DMS153 treated with DMSO at 0.1 percent for 48 hours (cell line): ENCODE measurements around the gene MPDZ.

ENCODE experiments used
- DNase-seq: peaks from one replicate; lab custom pipeline; 2025; ENCODE audit not compliant: unreplicated experiment; lab: John Stamatoyannopoulos, UW

MPDZ gene

DNA sequence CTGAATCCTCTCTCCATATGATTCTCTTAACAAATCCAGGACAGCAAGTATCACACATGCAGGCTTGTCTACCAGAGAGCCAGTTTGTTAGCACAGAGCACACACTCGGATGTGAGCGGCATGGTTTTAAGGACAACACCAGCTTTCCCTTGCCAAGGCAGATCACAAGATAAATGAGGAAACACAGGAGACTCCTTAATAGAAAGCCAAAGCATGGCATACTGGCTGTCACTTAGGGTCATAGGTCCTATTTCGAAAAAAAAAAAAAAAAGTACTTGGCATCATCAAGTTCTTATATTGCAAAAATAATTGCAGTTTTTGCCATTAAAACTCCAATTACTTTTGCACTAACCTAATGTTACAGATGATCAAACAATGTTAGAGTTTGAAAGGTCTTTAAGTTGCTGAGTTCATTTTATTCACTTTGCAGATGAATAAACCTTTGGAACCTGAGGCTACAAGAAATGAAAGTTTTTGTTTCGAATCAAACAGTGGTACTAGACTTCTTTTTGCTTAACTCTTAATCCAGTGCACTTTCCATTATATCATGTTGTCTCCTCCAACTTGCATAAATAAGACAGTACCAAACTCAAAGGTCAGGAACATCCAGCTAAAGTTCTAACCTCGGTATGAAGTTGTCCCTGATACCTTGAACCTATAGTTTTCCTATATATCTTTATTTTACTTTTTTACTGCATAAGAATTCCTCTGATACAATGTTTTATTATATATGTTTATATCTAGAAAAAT lies 138.5 kb downstream of the MPDZ start:
- no peak for DNase-seq

DNA sequence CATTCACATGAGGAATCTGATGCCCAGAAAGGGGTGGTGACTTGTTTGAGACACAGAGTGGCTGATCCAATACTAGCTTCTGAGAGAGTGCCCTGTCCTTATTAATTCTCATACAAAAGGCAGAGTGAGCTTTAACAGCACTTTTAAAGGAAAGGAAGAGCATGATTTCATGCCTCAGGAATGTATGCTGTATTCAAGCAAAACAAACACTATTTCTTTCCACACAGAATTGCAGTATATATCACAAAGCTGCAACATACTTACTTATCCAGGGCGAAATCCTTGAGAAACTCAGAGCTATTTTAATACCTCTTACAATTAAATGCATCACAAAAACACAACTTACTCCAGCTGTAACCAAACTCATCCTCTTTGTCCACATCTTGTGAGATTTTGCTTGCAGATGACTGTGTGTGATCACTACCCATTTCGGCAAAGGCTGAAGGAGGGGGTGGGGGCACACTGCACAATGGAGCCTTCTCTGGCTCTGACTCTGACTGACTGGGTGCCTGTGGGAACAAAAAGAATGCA lies 139.8 kb downstream of the MPDZ start:
- DNase-seq: no peak

DNA sequence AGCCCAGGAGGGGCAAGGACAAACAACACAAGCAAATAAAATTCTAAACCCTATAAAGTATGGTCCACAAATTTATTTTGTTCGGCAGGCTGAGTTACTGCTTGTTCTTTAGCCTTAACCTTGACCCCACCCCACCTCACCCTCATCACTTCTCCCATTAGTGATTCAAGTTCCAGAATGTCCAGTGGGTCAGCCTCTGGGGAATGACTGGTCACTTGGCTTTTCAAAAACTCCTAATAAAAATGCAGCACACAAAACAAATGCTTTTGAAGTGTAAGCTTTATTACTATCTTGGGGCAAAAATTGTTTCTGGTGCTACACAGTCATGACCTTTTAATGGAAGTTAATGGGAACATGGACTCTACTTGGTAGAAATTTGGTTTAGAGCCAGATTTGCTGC lies 142.1 kb downstream of the MPDZ start:
- DNase-seq: no peak

DNA sequence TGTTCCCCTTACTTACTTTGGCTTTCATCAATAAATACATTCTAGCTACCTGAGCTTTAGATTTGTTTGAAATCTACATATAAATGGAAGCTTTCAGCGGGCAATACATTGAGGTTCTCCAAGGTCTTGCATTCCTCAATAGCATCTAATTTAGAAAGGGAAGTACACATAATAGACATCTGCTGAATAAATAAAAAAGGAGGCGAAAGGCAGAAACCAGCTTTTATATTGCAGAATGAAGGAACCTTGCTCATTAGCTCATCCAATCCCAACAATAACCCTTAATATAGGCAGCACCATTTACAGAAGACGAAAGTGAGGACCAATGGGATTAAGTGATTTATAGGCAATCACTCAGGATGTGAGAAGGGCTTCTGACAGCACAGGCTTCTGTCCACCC lies 147.5 kb downstream of the MPDZ start:
- no peak for DNase-seq

DNA sequence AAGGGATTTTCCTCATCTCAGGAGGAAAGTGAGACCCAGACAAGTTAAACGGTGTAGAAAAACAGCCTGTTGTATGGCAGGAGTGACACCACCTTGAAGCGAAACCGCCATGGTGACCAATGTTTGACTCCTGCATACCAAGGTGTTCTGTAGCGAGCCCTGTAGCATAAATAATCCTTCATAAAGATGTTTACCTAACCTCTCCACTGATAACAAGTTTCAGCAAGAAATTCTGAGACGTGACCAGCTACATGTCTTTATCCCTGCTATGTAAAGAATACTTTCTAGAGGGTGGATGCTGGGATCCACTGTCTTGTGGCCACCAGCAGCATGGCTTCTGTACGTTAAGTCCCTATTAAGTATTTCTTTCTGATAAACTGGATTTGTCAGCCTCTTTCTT lies 148.1 kb downstream of the MPDZ start:
- DNase-seq: no peak

DNA sequence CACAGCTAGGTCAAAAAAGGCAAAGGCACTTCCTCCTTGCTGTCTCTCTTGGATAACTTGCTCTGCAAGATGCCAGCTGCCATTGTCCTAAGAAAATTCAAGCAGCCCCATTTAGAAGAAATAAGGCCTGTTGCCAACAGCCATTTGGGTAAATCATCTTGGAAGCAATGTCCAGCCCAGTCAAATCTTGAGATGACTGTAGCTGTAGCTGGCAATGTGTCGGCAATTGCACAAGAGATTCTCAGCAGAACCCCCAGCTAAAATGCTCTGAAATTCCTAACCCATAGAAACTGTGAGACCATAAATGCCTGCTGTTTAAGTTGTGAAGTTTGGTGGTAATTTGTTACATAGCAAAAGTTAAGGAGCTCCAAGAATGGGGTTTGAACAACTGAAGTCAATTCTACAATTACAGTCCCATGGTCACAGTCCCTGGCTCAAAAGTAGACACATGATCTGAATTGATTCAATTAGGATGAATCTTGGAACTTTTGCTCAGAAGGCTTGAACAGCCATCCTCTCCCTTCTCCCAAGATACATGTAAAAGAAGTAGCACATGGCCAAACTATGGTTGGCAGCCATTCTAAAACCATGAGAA lies 151.1 kb downstream of the MPDZ start:
- no peak for DNase-seq

DNA sequence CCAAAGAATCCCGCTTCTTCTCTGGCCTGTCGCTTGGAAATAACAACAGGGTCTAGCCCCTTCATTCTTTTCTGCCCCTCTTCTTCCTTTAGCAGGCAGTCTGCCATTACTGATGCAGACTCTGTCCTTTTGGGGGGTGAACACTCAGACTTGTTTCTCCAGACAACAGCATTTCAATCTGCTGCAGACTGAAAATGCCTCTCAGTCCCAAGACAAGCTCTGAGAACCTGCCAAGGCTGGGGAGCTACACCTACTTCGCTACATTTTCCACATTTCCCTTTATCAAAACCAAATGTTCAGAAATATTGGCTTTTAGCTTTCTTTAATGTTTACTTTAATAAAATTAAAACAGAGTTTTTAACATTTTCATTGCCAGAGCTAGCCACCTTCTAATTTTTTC lies 152.4 kb downstream of the MPDZ start:
- DNase-seq: no peak

DNA sequence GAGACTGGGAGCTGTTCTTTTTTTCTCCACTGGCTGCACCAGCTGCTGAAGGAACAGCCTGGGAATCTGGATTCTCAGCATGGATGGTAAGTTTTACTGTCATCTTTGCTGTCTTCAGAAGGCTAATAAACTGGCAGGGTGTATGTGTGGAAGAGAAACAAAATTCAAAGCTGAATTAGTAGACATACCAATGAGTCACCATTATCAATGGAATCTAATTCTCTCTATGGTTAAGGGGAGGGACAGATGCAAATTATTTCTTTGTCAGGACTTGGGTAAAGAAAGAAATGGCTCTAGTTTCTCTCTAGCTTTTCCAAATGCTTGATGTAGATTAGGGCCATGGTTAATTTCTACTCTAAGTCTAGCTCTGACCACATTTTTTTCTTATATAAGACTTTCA lies 154.2 kb downstream of the MPDZ start:
- no peak for DNase-seq

DNA sequence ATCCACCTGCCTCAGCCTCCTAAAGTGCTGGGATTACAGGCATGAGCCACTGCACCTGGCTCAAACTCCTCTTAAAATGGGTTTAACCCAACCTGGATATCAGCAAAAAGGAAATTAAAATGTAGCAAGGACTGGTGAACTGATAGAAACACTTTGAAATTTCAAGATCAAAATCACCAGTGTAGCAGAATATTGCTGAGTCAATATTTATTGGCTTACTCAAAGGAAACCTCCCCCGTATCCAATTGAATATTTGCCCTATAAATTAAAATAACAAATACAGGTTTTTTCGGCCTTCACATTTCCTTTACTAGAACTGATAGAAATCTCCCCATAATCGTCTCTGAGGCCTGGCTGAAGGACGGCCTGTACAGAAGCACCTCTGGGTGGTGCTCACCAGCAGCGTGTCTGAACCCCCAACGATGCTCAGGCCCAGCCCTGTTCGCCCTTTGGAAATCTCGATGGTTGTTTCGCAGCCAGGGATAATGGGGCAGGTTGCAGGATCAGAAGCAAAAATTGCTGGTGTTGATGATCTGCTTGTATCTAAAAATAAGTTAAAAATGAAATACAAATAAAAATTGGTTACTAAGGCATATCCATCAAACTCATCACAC lies 156.6 kb downstream of the MPDZ start:
- DNase-seq: no peak

DNA sequence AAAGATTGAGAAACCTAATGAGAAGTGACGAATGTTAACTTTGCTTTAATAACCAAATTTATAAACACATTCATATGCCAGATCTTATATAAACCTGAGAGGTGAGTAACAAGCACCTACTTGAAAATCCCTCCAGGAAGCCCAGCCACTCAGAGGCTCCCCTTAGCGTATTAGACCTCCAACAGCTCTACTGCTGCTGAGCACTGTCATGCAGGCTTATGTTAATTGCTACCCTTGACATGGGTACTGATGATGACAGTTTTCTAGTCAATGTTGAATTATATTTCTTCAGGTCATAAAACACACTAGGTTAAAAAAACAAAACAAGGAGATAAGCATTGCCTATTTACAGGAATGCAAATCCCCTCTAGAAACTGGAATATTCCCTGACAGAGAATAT lies 161.2 kb downstream of the MPDZ start:
- DNase-seq: no peak

DNA sequence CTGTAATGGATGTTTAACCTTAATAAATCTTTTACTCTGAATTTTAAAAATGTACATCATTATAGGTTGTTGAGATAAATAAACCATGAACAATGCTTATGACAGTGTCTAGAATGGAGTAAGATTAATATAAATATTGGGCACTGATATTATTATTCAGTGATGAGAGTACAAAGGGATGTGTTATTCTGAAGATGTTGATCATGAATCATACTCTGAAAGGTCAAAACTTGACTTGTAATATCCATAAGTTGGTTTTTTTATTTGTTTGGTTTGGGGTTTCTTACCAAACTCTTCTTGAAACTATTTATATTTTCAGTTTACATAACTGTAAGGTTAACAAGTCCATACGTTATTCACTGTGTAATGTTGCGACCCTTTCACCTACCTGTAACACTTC lies 163.2 kb downstream of the MPDZ start:
- DNase-seq: no peak

DNA sequence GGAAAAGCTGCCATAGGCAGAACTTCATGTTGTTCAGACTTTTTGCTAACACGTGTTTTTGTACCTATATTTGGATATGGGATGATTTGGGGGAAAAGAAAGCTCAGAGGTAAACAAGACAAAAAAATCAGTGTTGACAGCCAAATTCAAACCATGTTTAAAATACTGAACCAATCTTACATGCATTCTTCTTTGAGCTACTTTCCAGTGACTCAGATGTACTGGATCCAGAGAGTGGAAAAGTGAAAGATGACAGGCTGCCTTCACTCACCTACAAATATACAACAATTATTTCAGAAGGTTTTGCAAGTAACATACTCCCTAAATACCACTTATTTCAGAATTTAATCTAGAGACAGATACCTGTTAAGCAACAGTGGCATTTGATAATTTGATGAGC lies 165.7 kb downstream of the MPDZ start:
- no peak for DNase-seq

DNA sequence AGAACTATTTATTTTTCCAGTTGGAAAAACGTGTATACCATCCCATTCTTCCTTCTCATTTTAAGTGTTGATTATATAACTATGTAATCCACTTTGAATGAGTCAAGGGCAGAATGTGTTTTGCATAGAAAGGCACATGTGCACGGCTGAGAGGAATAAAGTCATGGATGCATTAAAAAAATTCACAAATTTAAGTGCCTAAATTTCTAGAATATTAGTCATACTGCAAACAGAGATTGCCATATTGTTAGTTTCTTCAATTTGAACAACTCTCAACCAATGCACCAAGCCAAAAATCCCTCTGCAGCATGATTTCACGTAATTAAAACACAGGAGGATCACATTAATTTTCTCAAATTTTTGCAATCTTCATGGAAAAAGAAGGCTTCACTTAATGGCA lies 166.3 kb downstream of the MPDZ start:
- no peak for DNase-seq

DNA sequence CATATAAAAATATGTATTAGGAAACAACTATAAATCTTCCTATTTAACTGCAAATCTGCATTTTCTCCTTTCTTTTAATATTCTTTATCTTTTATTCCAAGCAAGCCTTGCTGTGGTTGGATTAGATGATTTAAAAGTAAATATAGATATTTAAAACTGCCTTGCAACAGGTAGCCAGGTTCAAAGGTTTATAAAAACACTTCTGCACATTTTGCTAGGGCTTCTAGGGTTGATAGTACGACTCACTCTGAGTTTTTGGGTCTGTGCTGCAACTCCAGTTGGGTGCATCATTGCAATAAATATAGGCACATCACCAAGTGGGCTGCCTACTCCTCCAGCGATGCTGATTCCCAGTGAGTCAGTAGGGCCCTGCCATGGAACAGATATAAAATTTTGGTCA lies 167.7 kb downstream of the MPDZ start:
- DNase-seq: no peak

DNA sequence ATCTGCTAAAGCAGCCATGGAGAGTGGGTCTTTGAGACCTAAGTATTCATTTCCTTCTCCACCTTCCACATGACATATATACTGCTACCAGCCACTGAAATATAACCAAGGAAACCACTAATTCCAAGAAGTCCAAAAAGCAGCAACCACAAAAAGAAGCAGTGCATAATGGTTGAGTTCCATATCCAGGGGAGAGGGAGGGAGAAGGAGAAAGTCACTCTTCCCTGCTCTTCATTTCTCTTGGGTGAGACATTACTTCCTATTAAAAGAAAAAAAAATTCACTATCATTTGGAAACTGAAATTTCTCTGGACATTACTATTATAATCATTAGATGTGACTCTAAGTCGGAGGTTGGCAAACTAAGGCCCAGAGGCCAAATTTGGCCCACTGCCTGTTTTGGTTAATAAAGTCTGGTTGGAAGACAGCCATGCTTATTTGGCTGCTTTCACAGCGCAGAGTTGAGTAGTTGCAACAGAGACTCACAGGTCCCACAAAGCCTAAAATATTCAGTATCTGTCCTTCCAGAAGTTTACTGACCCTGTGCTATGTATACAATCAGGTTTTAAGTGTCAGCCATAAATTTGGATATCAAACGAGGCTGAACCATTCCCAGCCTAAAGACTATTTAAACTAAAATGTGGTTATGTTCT lies 168.6 kb downstream of the MPDZ start:
- no peak for DNase-seq

DNA sequence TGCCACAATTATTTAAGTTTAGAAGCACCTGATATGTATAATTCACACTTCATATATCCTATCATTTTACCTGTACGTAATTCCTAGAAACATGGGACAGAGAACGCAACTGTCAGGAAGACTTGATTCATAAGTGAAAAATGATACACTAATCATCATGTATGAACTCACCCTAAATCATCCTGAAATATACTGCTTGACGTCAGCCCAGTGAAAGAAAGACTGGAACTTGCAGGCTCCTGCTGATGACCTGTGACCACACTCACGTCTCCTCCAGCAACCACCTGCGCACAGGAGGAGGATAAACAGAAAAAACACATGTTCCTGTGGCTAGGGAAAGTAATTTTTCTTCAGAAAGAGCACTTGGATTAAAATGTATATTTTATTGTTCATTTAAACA lies 169.7 kb downstream of the MPDZ start:
- no peak for DNase-seq

DNA sequence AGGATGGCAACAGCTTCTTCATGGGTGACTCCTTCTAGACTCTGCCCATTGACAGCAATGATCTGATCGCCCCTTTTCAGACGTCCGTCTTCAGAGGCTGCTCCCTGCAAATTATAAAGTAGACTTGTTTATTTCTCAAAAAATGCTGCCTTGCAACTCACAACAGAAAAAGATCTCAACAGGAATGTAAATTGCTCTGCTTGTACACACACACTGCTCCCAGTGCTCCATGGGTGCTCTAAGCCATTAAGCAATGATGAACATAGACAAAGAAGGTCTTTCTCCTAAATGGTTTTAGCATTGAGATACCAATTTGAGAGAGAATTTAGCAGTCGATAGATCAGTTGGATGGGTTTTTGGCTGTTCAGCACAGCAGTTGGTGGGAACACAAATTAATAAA lies 172.5 kb downstream of the MPDZ start:
- no peak for DNase-seq

DNA sequence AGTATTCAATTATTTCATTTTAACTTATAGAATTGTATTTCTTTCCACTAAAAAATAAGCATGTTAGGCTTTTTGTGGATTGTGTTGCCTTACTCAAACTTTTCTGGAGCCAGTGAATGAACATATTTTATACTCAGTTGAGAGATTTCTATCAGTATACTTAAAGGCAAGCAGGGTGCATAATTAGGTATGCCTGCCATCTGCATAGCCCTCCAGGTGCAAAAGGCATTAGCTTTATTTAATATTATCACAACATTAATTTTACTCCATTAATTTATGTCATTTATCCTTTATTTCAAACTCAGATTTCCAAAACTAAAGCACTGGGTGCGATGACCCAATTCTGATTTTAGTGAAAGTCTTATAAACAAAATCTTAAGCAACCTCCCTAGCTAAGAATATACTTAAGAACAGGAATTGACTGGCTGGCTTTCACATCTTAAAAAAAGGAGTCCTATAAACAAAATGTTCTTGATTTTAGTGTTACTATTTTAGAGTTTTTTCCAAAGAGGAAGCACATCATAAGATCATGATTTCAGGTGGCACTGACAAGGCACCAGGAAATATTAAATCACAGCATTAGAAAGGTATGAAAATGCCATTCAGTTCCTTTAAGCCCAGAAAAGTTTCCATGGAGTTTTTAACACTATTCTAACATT lies 178.4 kb downstream of the MPDZ start:
- no peak for DNase-seq

DNA sequence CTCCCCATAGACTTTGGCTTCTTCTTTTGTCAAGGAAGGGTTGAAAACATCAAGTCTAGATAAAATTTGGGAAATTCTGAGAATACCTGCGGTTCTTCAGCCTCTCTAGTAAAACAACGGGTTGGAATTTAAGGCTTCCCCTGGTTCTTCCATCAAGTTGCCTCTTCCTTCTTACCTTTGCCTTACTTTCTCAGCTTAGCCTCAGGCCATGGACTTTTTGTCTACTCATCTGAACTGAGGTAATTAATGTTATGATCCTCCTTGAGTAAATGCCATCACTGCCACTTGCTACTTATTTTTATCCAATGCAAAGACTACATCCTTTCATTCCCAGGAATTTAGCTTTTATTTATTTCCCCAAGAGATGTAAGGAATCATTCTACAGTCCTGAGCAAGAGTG lies 184.4 kb downstream of the MPDZ start:
- no peak for DNase-seq

DNA sequence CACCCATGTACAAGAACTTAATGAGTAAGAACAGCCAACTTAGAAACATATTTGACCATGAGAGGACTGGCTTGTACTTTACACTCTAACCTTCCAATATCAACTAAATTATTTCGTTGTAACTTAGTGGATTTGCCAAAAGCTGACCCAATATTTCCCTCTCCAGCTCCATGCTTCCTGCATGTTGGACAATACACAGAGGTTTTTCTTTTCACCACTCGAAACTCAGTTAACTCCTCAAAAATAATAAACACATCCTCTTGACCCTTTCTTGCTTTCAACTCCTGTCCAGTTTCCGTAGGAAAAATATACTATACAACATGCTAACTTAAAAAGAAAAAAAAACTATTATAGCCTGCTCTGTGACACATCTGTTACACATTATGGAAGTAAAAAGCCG lies 188.9 kb downstream of the MPDZ start:
- DNase-seq: no peak

DNA sequence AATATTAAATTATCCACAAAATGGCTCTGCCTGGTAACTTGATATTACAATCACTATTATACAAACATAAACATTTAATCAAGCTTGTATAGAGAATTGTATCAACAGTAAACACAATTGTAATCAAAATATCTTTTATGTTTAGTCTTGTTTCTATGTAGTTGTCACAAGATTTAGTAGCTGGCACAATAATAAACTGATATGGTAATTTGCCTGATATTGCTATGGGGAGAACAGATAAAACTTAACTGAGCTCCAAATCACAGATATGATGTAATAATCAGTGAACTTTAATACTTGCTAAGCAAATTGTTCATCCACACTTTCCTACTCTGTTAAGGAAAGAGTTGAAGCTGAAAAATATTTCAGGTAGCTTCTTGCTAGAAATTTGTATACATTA lies 189.8 kb downstream of the MPDZ start:
- no peak for DNase-seq
